ENCODE measurements around the gene SSU72. TPM values are rescaled to one million over a fixed set of nuclear protein-coding genes. Genes with fewer than 3 reads are reported as not detected.
A peak's percentile ranks its signal among the peaks of the same experiment; 100 is the strongest.

The SSU72 gene
- total RNA-seq, 1 experiment from 2014 or later: 217 TPM

DNA sequence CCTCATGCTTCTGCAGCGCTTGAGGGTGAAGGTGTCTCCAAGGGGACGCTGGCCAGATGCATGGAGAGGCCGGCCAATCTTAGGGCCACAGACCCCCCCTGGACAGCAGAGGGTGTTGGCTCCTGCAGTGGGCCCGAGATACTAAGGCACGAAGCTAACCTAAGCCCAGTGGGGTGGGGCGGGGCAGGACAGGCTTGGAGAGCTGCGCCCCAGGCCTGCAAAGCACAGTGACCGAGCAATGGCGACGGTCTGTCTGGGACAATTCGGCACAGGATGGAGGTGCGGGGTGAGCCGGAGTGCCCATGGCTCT, 24.0 kb upstream of the SSU72 start:
- Histone ChIP-seq H3K27me3 (ENCODE audit: control insufficient read depth, insufficient read depth, low read length) (no peaks in the 10 kb centered on the region), H3K36me3 (ENCODE audit: control insufficient read depth, insufficient read depth, low read length) (no peaks in the 10 kb centered on the region), H3K4me3 (ENCODE audit: low read depth in 2 of 2, low read length in 2 of 2) (no peak overlapping the region), H3K4me1 (ENCODE audit: control insufficient read depth, insufficient read depth, low read length) (peaks cover 10% of the 10 kb centered on the region), H3K27ac (ENCODE audit: low read length) (no peak overlapping the region), H3K9me3 (ENCODE audit: control insufficient read depth, insufficient read depth, low read depth, low read length) (no peaks in the 10 kb centered on the region)
- intact Hi-C loops (cut with micrococcal nuclease; ENCODE audit: unreplicated experiment): no loop called here
- DNase-seq (ENCODE audit: low read depth, low spot score): no peak
- in situ Hi-C loops (cut with HindIII; ENCODE audit: low pct_unique_long_range_greater_than_20kb, low sequenced_read_pairs): no loop called here
- CTCF ChIA-PET: no interaction called here
- TF ChIP-seq, protein P1, sequence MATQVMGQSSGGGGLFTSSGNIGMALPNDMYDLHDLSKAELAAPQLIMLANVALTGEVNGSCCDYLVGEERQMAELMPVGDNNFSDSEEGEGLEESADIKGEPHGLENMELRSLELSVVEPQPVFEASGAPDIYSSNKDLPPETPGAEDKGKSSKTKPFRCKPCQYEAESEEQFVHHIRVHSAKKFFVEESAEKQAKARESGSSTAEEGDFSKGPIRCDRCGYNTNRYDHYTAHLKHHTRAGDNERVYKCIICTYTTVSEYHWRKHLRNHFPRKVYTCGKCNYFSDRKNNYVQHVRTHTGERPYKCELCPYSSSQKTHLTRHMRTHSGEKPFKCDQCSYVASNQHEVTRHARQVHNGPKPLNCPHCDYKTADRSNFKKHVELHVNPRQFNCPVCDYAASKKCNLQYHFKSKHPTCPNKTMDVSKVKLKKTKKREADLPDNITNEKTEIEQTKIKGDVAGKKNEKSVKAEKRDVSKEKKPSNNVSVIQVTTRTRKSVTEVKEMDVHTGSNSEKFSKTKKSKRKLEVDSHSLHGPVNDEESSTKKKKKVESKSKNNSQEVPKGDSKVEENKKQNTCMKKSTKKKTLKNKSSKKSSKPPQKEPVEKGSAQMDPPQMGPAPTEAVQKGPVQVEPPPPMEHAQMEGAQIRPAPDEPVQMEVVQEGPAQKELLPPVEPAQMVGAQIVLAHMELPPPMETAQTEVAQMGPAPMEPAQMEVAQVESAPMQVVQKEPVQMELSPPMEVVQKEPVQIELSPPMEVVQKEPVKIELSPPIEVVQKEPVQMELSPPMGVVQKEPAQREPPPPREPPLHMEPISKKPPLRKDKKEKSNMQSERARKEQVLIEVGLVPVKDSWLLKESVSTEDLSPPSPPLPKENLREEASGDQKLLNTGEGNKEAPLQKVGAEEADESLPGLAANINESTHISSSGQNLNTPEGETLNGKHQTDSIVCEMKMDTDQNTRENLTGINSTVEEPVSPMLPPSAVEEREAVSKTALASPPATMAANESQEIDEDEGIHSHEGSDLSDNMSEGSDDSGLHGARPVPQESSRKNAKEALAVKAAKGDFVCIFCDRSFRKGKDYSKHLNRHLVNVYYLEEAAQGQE (IDR thresholded peaks at IDR 0.05; ENCODE audit: insufficient read depth in 1 of 2, low read depth in 2 of 2, low read length in 1 of 2): no peak
- TF ChIP-seq TCF7L2 (IDR thresholded peaks at IDR 0.05; ENCODE audit: low read depth, low read length): no peak
- no TSS peak for BruUV-seq (replicated peaks)
- POLR2A ChIA-PET: no interaction called here
- no peak for ATAC-seq

DNA sequence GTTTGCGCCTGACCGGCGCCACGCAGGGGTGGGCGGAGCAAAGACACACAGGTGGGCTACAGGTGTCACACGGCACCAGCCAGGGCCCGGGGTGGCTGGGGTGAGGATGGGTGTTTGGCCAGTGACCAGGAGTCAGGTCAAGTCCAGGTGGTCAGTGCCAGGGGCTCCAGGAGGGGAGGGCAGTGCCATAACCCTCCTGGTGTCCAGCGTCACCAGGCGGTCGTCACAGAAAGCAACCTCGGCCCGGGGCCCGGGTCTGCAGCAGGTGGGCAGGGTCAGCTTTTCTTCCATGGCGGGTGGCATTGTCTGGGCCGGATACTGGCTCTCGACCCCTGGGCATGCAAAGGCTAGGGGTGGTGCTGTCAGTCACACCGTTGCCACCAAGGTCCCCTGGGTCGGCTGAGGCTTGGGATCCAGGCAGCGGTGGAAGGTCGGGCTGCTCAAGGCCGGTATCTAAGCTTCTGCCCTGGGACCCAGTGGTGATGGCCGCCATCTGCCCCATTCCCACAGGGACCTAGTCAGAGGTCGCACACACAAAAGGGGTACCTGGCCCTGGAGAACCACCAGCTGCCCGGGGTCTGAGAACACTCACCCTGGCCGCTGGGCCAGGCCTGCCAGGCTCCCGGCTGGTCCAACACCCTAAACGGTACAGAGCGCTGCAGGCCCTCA, 23.5 kb upstream of the SSU72 start:
- Histone ChIP-seq H3K4me3 (ENCODE audit: low read depth in 2 of 2, low read length in 2 of 2) (no peak overlapping the region), H3K27ac (ENCODE audit: low read length) (no peak overlapping the region), H3K36me3 (ENCODE audit: control insufficient read depth, insufficient read depth, low read length) (no peaks in the 10 kb centered on the region), H3K9me3 (ENCODE audit: control insufficient read depth, insufficient read depth, low read depth, low read length) (no peaks in the 10 kb centered on the region), H3K4me1 (ENCODE audit: control insufficient read depth, insufficient read depth, low read length) (peaks cover 10% of the 10 kb centered on the region), H3K27me3 (ENCODE audit: control insufficient read depth, insufficient read depth, low read length) (no peaks in the 10 kb centered on the region)
- DNase-seq (ENCODE audit: low read depth, low spot score): no peak
- TF ChIP-seq POLR2AphosphoS5 (IDR thresholded peaks at IDR 0.05; ENCODE audit: low read depth, low read length) (no peak), SIN3A (IDR thresholded peaks at IDR 0.05; ENCODE audit: borderline replicate concordance, insufficient read depth, low read depth, low read length) (no peak), TCF7L2 (IDR thresholded peaks at IDR 0.05; ENCODE audit: low read depth, low read length) (no peak)
- TF ChIP-seq, protein P1 (IDR thresholded peaks at IDR 0.05; ENCODE audit: insufficient read depth in 1 of 2, low read depth in 2 of 2, low read length in 1 of 2): no peak
- TF ChIP-seq, protein P2, sequence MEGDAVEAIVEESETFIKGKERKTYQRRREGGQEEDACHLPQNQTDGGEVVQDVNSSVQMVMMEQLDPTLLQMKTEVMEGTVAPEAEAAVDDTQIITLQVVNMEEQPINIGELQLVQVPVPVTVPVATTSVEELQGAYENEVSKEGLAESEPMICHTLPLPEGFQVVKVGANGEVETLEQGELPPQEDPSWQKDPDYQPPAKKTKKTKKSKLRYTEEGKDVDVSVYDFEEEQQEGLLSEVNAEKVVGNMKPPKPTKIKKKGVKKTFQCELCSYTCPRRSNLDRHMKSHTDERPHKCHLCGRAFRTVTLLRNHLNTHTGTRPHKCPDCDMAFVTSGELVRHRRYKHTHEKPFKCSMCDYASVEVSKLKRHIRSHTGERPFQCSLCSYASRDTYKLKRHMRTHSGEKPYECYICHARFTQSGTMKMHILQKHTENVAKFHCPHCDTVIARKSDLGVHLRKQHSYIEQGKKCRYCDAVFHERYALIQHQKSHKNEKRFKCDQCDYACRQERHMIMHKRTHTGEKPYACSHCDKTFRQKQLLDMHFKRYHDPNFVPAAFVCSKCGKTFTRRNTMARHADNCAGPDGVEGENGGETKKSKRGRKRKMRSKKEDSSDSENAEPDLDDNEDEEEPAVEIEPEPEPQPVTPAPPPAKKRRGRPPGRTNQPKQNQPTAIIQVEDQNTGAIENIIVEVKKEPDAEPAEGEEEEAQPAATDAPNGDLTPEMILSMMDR (IDR thresholded peaks at IDR 0.05): peak; percentile 22; the same call in 1 of the 2 replicates
- ChIA-PET POLR2A (no interaction called here), CTCF (interaction anchor here (0.6 kb wide), 1 partner anchor 223 kb away, joined by 5 read pairs; the partner anchor contains the start of gene AURKAIP1)
- no peak for ATAC-seq
- BruUV-seq (replicated peaks): no TSS peak
- in situ Hi-C loops (cut with HindIII; ENCODE audit: low pct_unique_long_range_greater_than_20kb, low sequenced_read_pairs) (no loop called here), intact Hi-C loops (cut with micrococcal nuclease; ENCODE audit: unreplicated experiment) (no loop called here)

Data from Panc1 (cell line).